Neural progenitor cell (in vitro differentiated cells): Measurements from ENCODE around the gene FAM83F. TPM values are rescaled to one million over a fixed set of nuclear protein-coding genes. Genes with fewer than 3 reads are reported as not detected.

Experiments used
- DNase-seq: peaks from one replicate; pipeline ENCODE4 v3.0.0-alpha.2; 2016; ENCODE audit warnings: low spot score
- H2AFZ ChIP-seq: fragments of 200-600 bp; sonication (generic); replicated peaks from 2 replicates; pipeline ENCODE4 v1.6.1; 2016; ENCODE audit warnings: antibody characterized with exemption
- H3F3A ChIP-seq: fragments of 200-600 bp; sonication (generic); 2 replicates; pipeline ENCODE4 v1.6.1; 2016; ENCODE audit warnings: antibody characterized with exemption, low read depth
- H3K27ac ChIP-seq: fragments of 200-600 bp; sonication (generic); 2 replicates; pipeline ENCODE4 v1.5.1; 2016; ENCODE audit warnings: mild to moderate bottlenecking
- H3K27me3 ChIP-seq: fragments of 200-600 bp; sonication (generic); 2 replicates; pipeline ENCODE4 v1.6.1; 2016; ENCODE audit warnings: mild to moderate bottlenecking, moderate library complexity
- H3K36me3 ChIP-seq: fragments of 200-600 bp; sonication (generic); 2 replicates; pipeline ENCODE4 v1.5.1; 2016
- H3K4me1 ChIP-seq: fragments of 200-600 bp; sonication (generic); 2 replicates; pipeline ENCODE4 v1.6.1; 2016; ENCODE audit warnings: mixed run types
- H3K4me2 ChIP-seq: fragments of 200-600 bp; sonication (generic); 2 replicates; pipeline ENCODE4 v1.6.1; 2016
- H3K4me3 ChIP-seq: fragments of 200-600 bp; sonication (generic); 2 replicates; pipeline ENCODE4 v1.5.1; 2016
- H3K79me2 ChIP-seq: fragments of 200-600 bp; sonication (generic); 2 replicates; pipeline ENCODE4 v1.6.1; 2016; ENCODE audit warnings: low read depth
- H3K9ac ChIP-seq: fragments of 200-600 bp; sonication (generic); 2 replicates; pipeline ENCODE4 v1.6.1; 2016
- H3K9me3 ChIP-seq: fragments of 200-600 bp; sonication (generic); 2 replicates; pipeline ENCODE4 v1.5.1; 2016; ENCODE audit warnings: low read depth
- H4K20me1 ChIP-seq: fragments of 200-600 bp; sonication (generic); 2 replicates; pipeline ENCODE4 v1.6.1; 2016; ENCODE audit warnings: low read depth
- H3K27ac Mint-ChIP-seq: 3 replicates; pipeline ENCODE4 v1.8.0; 2021; ENCODE audit warnings: mixed read lengths
- H3K27me3 Mint-ChIP-seq: 2 replicates; pipeline ENCODE4 v1.8.0; 2022; ENCODE audit warnings: low read depth, mild to moderate bottlenecking, inconsistent platforms, moderate library complexity, mixed read lengths; ENCODE audit not compliant: insufficient read depth
- H3K36me3 Mint-ChIP-seq: 3 replicates; pipeline ENCODE4 v1.8.0; 2021; ENCODE audit warnings: mixed read lengths
- H3K4me1 Mint-ChIP-seq: 3 replicates; pipeline ENCODE4 v1.8.0; 2021; ENCODE audit warnings: mixed read lengths
- H3K4me3 Mint-ChIP-seq: 3 replicates; pipeline ENCODE4 v1.8.0; 2021; ENCODE audit warnings: mild to moderate bottlenecking, moderate library complexity, mixed read lengths
- H3K9me3 Mint-ChIP-seq: 3 replicates; pipeline ENCODE4 v1.8.0; 2020; ENCODE audit warnings: mixed read lengths
- CTCF ChIP-seq: fragments of 200-600 bp; sonication (generic); IDR thresholded peaks from 2 replicates; pipeline ENCODE4 v1.5.1; 2017; ENCODE audit warnings: antibody characterized with exemption, mild to moderate bottlenecking
- EZH2 ChIP-seq: fragments of 200-600 bp; sonication (generic); IDR thresholded peaks from 2 replicates; pipeline ENCODE4 v1.6.1; 2017; ENCODE audit warnings: antibody characterized with exemption, mild to moderate bottlenecking, moderate library complexity
- EZH2phosphoT487 ChIP-seq: fragments of 200-600 bp; sonication (generic); IDR thresholded peaks from 2 replicates; pipeline ENCODE4 v1.6.1; 2017; ENCODE audit warnings: antibody characterized with exemption
- total RNA-seq: library from RNA; depleted of rRNA; stranded (reverse); fragments of >200 nt; gene quantifications from 2 replicates; pipeline ENCODE4 v1.2.3, GENCODE V29; 2015; ENCODE audit warnings: low replicate concordance

The FAM83F gene
- total RNA-seq, 1 donor from 2014 or later = 0.09 TPM

- H3K4me2 ChIP-seq = no peak overlapping the region
- peaks cover 52% of the 10 kb centered on the region for H3K4me1 ChIP-seq
- H3K4me3 ChIP-seq = no peak overlapping the region
- peaks cover 17% of the 10 kb centered on the region for H3K27me3 ChIP-seq
- H2AFZ ChIP-seq = no peak overlapping the region
- H4K20me1 ChIP-seq = peaks cover 4% of the 10 kb centered on the region
- peak overlapping the region; percentile 21 for H3K4me3 Mint-ChIP-seq
- no peaks in the 10 kb centered on the region for H3K79me2 ChIP-seq
- H3F3A ChIP-seq = peaks cover 25% of the 10 kb centered on the region
- H3K36me3 ChIP-seq = no peaks in the 10 kb centered on the region
- H3K27ac ChIP-seq = no peak overlapping the region
- H3K36me3 Mint-ChIP-seq = no peaks in the 10 kb centered on the region
- H3K4me1 Mint-ChIP-seq = peaks cover 75% of the 10 kb centered on the region
- peaks cover 19% of the 10 kb centered on the region for H3K27me3 Mint-ChIP-seq
- H3K27ac Mint-ChIP-seq = peak overlapping the region; percentile 39
- TF ChIP-seq CTCF = no peak
- no peak for TF ChIP-seq EZH2
- no peak for TF ChIP-seq EZH2phosphoT487
- H3K9ac ChIP-seq = no peak overlapping the region
- no peak for DNase-seq
- H3K9me3 ChIP-seq = no peaks in the 10 kb centered on the region
- no peaks in the 10 kb centered on the region for H3K9me3 Mint-ChIP-seq
Observed at GRCh38 chr22:40006641-40007040, 11.9 kb downstream of the FAM83F start.

- no peaks in the 10 kb centered on the region for H3K9me3 ChIP-seq
- TF ChIP-seq EZH2phosphoT487 (no peak), EZH2 (no peak), CTCF (no peak)
- H3K36me3 ChIP-seq = no peaks in the 10 kb centered on the region
- no peak for DNase-seq
- H3K9ac ChIP-seq = no peak overlapping the region
- H3K27ac ChIP-seq = no peak overlapping the region
- H3K4me2 ChIP-seq = peak overlapping the region; percentile 72
- peaks cover 25% of the 10 kb centered on the region for H3F3A ChIP-seq
- H2AFZ ChIP-seq = no peak overlapping the region
- Mint-ChIP-seq H3K4me3 (no peak overlapping the region), H3K4me1 (peaks cover 65% of the 10 kb centered on the region), H3K27me3 (peaks cover 24% of the 10 kb centered on the region), H3K9me3 (no peaks in the 10 kb centered on the region), H3K36me3 (no peaks in the 10 kb centered on the region), H3K27ac (no peak overlapping the region)
- H4K20me1 ChIP-seq = peaks cover 4% of the 10 kb centered on the region
- peaks cover 37% of the 10 kb centered on the region for H3K4me1 ChIP-seq
- H3K27me3 ChIP-seq = peaks cover 17% of the 10 kb centered on the region
- H3K79me2 ChIP-seq = no peaks in the 10 kb centered on the region
- no peak overlapping the region for H3K4me3 ChIP-seq
Observed at GRCh38 chr22:40007853-40008710, 13.3 kb downstream of the FAM83F start.

GRCh38 chr22:40008726-40009291 is 14.1 kb downstream of the FAM83F start:
- H3K27me3 Mint-ChIP-seq = peaks cover 24% of the 10 kb centered on the region
- H3K27ac Mint-ChIP-seq = no peak overlapping the region
- no peak overlapping the region for H3K27ac ChIP-seq
- H3F3A ChIP-seq = peaks cover 25% of the 10 kb centered on the region
- H2AFZ ChIP-seq = no peak overlapping the region
- no peak for TF ChIP-seq EZH2phosphoT487
- TF ChIP-seq EZH2 = no peak
- no peak for TF ChIP-seq CTCF
- H3K79me2 ChIP-seq = no peaks in the 10 kb centered on the region
- no peaks in the 10 kb centered on the region for H3K36me3 ChIP-seq
- H3K36me3 Mint-ChIP-seq = no peaks in the 10 kb centered on the region
- peak overlapping the region; percentile 72 for H3K4me2 ChIP-seq
- H3K4me3 ChIP-seq = peak overlapping the region; percentile 14
- H3K4me1 Mint-ChIP-seq = peaks cover 60% of the 10 kb centered on the region
- no peaks in the 10 kb centered on the region for H3K9me3 Mint-ChIP-seq
- peaks cover 30% of the 10 kb centered on the region for H3K4me1 ChIP-seq
- H3K4me3 Mint-ChIP-seq = no peak overlapping the region
- no peak overlapping the region for H3K9ac ChIP-seq
- H3K27me3 ChIP-seq = peaks cover 17% of the 10 kb centered on the region
- peaks cover 4% of the 10 kb centered on the region for H4K20me1 ChIP-seq
- no peaks in the 10 kb centered on the region for H3K9me3 ChIP-seq
- DNase-seq = no peak
